GM18511 (cell line): Measurements from ENCODE around the gene EGFL8.
"Not testable (repeated sequence)": the region's sequence is repeated elsewhere in the genome, so short reads cannot be mapped to it uniquely, and the experiment has no call there.

Experiments
- ATAC-seq: cut with Tn5 transposase; IDR thresholded peaks from one replicate; pipeline ENCODE4 v1.9.1; 2021; ENCODE audit warnings: mild to moderate bottlenecking, moderate library complexity; ENCODE audit not compliant: unreplicated experiment

EGFL8 gene

GRCh38 chr6:32194825-32195651 lies 30.6 kb downstream of the EGFL8 start:
- no peak for ATAC-seq

DNA sequence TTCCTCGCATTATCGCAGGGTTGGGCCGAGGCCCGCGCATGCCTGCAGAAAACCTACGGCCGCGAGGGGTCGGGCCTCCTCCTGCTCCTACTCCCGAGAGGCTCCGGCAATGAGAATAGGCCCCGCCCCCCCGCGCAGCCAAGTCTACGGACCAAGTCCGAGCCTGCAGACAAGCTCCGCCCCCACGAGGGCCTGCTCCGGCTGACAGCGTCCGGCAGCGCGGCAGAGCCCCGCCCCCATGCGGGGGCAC lies 31.2 kb downstream of the EGFL8 start:
- peak; percentile 79 for ATAC-seq

DNA sequence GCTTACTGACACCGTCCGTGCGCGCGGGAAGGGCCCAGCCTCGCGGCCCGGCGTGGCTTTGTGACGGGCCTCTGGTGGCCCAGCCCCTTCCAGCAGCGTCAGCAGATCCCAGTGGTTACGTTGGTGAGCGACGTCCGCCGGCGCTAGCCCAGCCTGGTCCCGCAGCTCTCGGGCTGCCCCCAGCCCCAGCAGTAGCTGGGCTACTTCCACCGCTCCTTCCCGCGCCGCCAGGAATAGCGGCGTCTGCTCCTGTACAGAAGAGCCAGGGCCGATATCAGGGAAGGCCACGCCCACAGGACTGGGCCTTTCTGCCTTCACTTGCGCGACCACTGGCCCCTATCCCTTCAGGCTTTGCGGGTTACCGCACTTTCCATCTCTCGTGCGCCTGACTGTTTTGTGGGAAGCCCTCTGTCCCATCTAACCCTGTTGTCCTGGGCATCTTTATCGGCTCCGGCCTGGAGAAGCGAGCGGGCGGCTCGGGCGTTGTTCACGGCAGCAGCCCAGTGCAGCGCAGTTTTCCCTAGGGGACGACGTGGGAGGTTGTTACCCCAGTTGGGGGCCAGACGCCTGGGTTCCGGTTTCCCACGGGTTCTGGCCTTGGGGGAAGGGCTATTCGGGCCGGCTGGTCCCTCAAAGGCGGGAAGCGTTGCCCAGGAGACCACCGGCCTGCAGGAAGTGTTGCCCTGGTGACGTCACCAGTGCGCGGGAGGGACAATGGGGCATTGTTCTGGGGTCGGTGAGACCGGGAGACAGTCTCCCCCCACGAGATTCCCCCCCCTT lies 31.7 kb downstream of the EGFL8 start:
- ATAC-seq, result peak; percentile 81

GRCh38 chr6:32196682-32197616 lies 32.6 kb downstream of the EGFL8 start:
- ATAC-seq, result no peak

GRCh38 chr6:32198345-32198696 lies 33.9 kb downstream of the EGFL8 start:
- ATAC-seq, result no peak

- no peak for ATAC-seq
Measured at GRCh38 chr6:32198866-32199265, 34.5 kb downstream of the EGFL8 start.

DNA sequence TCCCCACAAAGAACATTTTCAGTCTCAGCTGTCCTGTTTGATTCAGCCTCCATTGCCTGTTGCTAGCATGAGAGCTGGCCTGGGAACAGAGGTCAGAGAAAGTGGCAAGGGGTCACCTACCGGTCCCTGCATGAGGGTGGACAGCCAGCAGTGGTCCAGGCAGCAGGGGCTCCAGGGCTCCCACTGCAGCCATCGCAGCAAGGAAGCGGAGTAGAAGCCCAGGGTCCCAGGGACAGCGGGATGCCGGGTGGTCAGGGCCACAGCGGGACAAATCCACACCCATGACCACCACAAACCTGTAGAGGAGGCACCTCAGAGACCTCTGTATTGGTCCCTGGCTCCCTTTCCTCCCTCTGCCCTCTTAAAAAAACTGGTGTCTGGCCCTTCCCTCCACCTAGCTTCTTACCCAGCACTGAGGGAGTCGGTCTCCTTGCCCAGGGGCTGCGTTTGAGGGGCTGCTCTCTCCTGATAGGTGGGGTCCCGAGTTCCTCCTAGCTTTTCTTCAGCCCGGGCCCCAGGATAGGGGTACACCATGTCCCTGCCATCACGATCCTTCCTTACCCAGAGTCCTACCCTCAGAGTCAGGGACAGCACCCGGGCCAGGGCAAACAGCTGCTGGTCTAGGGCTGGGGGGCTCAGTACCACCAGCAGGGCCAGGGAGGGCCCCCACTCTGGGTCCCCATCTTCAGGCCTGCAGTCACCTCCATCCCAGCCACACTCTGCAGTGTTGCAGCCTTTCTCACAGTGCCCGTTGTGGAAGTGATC lies 36.5 kb downstream of the EGFL8 start:
- ATAC-seq, result no peak

DNA sequence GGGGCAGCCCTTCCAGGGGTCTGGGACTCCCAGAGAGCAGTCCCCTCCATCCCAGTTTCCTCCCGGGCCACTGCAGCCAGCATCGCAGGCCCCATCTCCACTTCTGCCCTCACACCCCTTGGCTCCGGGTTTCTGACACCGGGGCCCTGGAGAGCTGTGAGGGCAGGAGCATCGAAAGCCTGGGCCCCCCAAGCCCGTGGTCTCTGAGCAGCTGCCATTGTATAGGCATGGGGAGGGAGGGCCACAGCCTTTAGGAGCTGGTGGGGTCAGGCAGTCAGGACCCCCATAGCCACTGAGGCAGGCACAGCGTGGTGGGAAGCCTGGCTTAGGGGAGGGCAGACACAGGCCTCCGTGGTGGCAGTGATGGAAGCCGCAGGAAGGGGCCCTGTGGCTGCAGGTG lies 37.8 kb downstream of the EGFL8 start:
- ATAC-seq, result no peak

GRCh38 chr6:32203426-32204267 lies 39.3 kb downstream of the EGFL8 start:
- ATAC-seq, result no peak

DNA sequence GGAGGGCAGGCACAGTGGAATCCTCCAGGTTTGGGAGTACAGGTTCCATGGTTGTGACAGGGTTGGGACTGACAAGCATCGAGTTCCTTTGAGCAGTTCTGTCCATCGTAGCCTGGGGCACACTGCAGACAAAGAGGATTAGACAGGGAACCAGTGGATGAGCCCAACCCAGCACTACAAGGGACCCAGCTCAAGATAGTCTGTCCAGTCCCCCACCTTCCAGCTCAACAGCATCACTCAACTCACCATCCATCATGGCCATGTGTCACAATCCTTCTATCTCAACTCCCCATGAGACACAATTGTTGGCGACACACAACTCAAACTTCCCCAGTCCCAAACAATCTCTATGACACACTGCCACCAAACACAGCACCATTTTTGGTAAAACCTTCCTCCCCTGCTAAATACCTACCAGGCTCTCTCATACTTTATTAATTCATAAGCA lies 39.9 kb downstream of the EGFL8 start:
- ATAC-seq, result no peak

- ATAC-seq, result no peak
Measured at GRCh38 chr6:32208996-32209395, 44.6 kb downstream of the EGFL8 start.

DNA sequence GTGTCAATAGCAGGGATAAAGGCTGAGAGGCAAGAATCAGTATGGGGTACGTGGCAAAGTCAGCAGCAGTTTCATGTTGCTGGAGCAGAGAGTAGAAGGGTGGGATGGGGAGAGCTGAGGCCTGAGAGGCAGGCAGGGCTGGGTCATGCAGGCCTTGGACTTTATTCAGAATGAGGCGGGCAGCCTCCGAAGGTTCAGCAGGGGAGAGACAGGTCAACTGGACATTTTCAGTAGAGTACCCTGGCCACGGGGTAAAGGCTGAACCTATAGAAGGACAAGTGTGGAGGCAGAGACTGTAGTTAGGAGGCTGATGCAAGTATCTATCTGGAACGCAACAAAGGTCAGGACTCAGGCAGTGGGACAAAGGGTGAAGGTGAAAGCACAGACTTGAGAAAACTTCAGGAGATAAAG lies 45.8 kb downstream of the EGFL8 start:
- no peak for ATAC-seq

- not testable (repeated sequence) for ATAC-seq
Measured at GRCh38 chr6:32211432-32211831, 47.0 kb downstream of the EGFL8 start.

DNA sequence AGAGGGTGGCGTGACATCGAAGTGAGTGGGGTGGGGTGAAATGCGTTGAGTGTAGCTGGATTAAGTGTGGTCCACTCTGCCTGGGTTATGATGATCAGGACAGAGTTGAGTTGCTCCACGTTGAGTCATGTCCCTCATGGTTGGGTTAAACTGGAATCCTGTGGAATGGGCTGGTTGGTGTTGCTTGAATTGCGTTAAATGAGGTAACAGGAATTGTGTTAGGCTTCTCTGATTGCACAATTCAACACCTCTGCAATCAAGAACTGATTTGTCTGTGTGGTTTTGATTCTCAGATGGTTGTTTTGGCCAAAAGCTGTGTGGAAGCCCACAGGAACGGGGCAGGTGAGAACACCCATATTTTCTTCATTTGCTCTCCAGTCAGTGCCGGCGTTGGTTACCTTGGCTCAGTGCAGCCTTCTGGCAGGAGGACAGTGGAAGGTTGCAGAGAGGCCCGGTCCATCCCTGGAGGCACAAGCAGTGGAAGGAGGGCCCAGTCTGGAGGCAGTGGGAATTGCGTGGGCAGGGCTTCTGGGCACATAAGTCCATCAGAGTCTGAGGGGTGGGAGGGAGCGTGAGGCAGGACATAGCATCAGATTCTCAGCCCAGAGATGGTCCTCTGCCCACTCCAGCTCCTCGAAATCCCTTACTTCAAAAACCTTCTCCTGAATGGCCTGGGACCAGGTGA lies 47.8 kb downstream of the EGFL8 start:
- ATAC-seq, result no peak

DNA sequence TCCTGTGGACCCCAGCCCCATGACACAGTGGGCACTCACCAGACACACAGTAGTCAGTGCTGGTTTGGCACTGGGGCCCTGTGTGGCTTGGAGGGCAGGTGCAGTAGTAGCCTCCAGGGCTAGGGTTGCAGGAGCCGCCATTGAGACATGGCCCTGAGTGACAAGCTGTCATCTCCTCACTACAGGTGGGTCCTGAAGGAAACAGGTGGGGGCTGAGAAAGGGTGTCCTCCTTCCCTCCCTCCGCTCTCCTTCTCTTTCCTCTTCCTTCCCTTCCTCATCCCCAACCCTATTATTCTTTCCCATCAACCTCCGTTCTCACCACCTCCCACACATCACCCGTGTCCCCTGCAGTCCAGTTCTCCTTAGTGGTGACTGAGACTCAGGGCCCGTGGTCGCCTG lies 49.3 kb downstream of the EGFL8 start:
- no peak for ATAC-seq

DNA sequence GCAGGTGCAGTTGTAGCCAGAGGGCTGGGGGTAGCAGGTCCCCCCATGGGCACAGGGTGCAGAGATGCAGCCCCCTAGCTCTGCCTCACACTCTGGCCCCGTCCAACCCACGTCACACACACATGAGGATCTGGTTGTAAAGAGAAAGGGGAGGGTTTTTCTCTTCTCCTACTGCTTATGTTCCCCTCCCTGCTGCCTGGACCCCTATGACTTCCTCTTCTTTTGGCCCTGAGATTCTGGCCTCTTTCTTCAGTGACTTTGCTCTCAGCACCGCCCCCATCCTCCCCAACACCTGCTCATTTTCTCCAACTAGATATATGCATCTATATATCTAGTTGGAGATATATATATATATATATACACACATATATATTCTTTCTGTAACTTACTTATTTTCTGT lies 49.7 kb downstream of the EGFL8 start:
- ATAC-seq, result no peak

GRCh38 chr6:32215617-32216016 lies 51.2 kb downstream of the EGFL8 start:
- no peak for ATAC-seq

- ATAC-seq, result no peak
Measured at GRCh38 chr6:32216285-32216684, 51.9 kb downstream of the EGFL8 start.

DNA sequence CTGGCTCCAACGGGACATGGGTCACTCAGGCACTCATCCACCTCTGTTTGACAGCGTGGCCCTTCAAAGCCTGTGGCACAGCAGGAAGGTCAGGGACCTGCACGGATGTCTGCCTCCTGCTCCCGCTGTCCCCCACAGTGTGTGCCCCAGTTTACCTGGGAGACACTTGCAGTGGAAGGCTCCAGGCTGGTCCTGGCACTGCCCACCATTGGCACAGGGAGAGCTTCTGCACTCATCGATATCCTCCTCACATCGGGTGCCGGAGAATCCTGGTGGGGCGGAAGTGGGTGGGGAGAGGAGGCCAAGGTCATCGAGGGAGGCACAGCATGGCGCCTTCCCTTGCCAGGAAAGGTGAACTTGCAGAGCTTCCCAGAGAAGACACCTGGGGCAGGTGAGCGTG lies 52.6 kb downstream of the EGFL8 start:
- no peak for ATAC-seq
